ENCODE measurements around the gene LYG1.

- TF ChIP-seq POLR2AphosphoS5 (IDR thresholded peaks at IDR 0.05; ENCODE audit: low read depth, low read length) (no peak), TAF1 (IDR thresholded peaks at IDR 0.05; ENCODE audit: borderline replicate concordance, insufficient read depth, low read length) (no peak), SIN3A (IDR thresholded peaks at IDR 0.05; ENCODE audit: borderline replicate concordance, insufficient read depth, low read length) (no peak)
- TF ChIP-seq, protein P1, sequence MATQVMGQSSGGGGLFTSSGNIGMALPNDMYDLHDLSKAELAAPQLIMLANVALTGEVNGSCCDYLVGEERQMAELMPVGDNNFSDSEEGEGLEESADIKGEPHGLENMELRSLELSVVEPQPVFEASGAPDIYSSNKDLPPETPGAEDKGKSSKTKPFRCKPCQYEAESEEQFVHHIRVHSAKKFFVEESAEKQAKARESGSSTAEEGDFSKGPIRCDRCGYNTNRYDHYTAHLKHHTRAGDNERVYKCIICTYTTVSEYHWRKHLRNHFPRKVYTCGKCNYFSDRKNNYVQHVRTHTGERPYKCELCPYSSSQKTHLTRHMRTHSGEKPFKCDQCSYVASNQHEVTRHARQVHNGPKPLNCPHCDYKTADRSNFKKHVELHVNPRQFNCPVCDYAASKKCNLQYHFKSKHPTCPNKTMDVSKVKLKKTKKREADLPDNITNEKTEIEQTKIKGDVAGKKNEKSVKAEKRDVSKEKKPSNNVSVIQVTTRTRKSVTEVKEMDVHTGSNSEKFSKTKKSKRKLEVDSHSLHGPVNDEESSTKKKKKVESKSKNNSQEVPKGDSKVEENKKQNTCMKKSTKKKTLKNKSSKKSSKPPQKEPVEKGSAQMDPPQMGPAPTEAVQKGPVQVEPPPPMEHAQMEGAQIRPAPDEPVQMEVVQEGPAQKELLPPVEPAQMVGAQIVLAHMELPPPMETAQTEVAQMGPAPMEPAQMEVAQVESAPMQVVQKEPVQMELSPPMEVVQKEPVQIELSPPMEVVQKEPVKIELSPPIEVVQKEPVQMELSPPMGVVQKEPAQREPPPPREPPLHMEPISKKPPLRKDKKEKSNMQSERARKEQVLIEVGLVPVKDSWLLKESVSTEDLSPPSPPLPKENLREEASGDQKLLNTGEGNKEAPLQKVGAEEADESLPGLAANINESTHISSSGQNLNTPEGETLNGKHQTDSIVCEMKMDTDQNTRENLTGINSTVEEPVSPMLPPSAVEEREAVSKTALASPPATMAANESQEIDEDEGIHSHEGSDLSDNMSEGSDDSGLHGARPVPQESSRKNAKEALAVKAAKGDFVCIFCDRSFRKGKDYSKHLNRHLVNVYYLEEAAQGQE (IDR thresholded peaks at IDR 0.05; ENCODE audit: insufficient read depth in 1 of 2, low read depth in 2 of 2, low read length in 2 of 2) = no peak
Measured at GRCh38 chr2:99350194-99350593, 49.2 kb upstream of the LYG1 start.

All from PFSK-1 (cell line).